ENCODE measurements around the gene KDM7A.
"Not testable (repeated sequence)": the region's sequence is repeated elsewhere in the genome, so short reads cannot be mapped to it uniquely, and the experiment has no call there.

KDM7A gene

DNA sequence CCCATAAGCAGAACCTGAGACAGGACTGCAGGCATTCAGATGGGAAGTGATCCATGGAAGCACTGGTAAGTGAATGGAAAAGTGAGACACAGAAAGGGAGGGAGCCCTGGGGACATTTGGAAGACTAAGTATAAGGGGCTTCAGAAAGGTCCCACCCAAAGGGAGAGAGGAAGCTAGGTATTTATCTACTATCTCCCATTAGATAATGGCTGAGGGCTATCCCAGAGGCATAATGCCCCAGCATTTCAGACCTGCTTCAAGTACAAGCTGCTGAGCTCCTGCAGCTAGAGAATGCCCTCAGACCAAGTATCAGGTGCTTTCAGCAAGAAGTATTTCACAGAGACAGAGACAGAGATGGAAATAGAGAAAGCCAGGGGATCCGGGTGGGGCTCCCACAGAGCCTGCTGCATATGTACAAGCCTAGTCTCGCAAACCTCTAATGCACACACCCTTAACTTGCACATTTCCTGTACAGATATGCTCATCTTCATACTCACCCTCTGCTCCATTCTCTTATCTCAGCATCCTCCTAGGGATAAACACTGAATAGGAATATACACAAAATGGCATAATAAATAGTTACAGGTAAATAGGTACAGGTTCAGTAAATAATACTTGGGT is 20.2 kb downstream of the KDM7A start:
- DNase-seq (ENCODE audit: low read depth in 2 of 2) = no peak

- DNase-seq (ENCODE audit: low read depth in 2 of 2) = no peak
These were observed 21.4 kb downstream of the KDM7A start for GRCh38 chr7:140155428-140155827.

- no peak for DNase-seq (ENCODE audit: low read depth in 2 of 2)
These were observed 23.1 kb downstream of the KDM7A start for GRCh38 chr7:140153666-140154161.

GRCh38 chr7:140146574-140146973 is 30.2 kb downstream of the KDM7A start:
- DNase-seq (ENCODE audit: low read depth in 2 of 2) = no peak

DNA sequence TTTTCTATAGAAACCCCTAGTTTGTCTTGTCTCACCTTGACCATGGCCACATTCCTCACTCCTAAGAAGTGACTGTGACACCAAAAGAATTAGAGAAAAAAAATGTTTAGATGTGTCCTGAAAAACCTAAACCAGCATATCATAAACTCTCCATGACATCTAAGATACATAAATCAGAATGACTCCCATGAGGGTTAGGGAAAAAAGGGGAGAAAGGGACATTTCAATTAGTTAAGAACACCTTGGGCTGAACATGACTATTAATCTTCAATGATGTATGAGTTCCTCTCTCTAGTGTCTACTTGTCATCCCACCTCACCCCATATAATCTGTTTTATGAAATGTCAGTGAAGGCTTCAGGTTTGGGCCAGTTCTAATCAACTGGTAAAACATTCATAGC is 31.1 kb downstream of the KDM7A start:
- DNase-seq (ENCODE audit: low read depth in 2 of 2) = no peak

GRCh38 chr7:140144821-140145220 is 32.0 kb downstream of the KDM7A start:
- no peak for DNase-seq (ENCODE audit: low read depth in 2 of 2)

GRCh38 chr7:140143997-140144396 is 32.8 kb downstream of the KDM7A start:
- DNase-seq (ENCODE audit: low read depth in 2 of 2) = no peak

DNA sequence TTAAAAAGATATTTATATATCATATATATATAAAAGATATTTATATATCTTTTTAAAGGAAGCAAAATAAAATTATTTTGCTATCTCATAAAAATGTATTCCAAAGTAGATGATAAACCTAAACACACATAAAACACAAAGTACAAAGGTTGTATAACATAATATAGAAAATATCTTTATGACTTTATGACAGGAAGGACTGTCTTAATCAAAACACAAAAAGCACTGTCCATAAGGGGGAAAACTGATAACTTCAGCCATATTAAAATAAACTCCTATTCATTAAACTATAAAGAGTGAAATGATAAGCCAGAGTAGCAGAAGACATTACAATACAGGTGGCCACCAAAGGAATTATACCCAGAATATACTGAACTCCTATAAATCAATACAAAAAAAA is 34.8 kb downstream of the KDM7A start:
- DNase-seq (ENCODE audit: low read depth in 2 of 2) = no peak

- no peak for DNase-seq (ENCODE audit: low read depth in 2 of 2)
These were observed 35.5 kb downstream of the KDM7A start for GRCh38 chr7:140141256-140141655.

- no peak for DNase-seq (ENCODE audit: low read depth in 2 of 2)
These were observed 39.7 kb downstream of the KDM7A start for GRCh38 chr7:140137078-140137477.

GRCh38 chr7:140136073-140136472 is 40.7 kb downstream of the KDM7A start:
- DNase-seq (ENCODE audit: low read depth in 2 of 2) = no peak

DNA sequence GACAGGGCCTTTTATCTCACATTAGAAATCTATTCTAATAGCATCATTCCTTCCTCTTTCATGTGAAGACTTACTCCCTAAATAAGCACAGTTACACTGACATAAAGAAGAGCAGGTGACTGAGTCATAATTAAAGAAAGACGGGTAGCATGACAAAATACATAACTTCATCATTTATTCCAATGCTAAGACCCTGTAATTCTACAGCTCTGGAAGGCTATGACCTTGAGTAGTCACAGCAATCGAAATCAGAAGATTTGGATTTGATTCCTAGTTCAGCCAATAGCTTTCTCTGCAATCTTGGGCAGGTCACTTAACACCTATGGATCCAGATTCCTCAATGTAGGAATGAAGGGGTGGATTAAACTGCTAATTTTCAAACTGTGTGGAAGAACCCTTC is 42.7 kb downstream of the KDM7A start:
- DNase-seq (ENCODE audit: low read depth in 2 of 2) = no peak

DNA sequence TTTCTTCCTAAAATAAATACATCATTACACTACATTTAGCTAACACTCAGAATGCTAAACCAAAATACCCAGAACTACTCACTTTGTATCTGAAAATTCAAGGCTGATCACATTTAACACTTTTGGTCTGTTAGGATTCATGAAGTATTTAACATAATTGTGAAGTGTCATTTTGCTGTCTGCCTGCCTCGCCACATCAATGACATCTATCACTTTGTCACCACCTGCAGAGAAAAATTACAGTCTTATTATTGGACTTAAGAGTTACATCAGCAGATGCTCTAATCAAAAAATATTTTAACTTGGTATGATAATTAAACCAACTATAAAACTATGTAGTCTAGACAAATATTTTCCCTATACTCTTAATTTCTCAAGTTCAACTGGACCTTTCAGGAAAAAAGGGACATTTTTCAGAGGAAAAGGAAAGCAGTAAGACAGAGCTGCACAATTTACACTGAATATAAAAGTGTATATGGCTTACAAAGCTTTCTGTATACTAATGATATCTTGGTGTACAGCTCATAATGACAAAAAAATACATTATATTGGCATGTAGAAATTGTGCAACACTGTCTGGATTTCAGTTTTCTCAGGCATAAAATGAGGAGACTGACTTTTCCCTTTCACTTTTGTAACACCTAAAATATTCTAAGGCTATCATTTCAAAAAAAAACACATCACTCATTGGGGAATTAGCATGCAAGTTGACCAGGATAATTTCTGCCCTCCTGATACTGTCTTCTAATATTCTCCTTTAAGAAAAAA is 49.2 kb downstream of the KDM7A start:
- DNase-seq (ENCODE audit: low read depth in 2 of 2) = no peak

DNA sequence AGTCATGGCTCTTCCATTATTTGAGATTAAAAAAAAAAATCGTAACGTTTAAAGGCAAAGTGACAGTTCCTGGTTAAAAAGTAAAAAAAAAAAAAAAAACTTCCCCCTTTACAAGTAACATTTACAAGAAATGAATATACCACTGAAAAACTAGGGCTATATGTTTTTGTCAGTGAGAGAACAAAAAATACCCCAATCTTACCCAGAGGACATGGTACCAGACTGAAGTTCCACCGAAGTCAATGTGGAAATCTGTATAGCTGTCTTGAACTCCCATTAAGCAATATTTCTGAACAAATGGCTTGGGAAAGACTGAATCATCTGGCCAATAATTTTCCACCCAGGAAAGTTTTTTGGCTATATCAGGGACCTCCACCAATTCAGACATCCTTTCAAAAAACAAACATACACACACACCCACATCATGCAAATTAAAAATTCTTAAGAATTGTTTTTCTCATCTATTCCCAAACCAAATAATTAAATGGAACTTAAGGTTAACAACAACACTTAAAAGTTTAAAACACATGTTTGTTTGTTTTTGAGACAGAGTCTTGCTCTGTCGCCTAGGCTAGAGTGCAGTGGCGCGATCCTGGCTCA is 50.2 kb downstream of the KDM7A start:
- no peak for DNase-seq (ENCODE audit: low read depth in 2 of 2)

DNA sequence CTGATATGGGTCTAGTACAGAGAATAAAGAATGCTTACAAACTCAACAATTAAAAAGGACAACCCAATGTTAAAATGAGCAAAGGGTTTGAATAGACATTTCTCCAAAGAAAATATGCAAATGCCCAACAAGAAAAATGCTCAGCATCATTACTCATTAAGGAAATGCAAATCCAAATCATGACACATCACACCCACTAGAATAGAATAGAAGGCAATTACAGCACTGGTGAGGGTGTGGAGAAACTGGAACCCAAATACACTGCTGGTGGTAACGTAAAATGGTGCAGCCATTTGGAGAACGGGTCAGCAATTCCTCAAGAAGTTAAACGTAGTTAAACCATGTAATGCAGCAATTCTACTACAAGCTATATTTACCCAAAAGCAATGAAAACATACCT is 53.8 kb downstream of the KDM7A start:
- DNase-seq (ENCODE audit: low read depth in 2 of 2) = no peak

DNA sequence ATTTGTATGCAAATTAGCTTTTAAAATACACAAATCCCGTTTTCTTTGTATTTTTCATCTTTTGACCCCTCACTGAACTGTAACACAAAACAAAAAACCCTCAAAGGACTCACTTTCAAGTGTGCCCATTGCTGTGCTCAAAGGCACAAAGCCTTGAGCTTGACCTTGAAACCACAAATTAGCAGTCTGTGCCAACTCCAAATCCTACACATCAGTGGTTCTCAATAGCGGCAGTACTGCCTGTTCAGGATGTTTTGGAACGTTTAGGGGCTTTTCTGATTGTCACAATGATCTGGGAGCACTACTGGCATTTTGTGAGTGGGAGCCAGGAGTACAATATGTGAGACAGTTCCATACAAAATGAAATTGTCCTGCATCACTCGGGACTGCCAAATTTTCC is 55.5 kb downstream of the KDM7A start:
- DNase-seq (ENCODE audit: low read depth in 2 of 2) = no peak

- not testable (repeated sequence) for DNase-seq (ENCODE audit: low read depth in 2 of 2)
These were observed 62.0 kb downstream of the KDM7A start for GRCh38 chr7:140114817-140115216.

GRCh38 chr7:140108777-140109176 is 68.0 kb downstream of the KDM7A start:
- DNase-seq (ENCODE audit: low read depth in 2 of 2) = not testable (repeated sequence)

GRCh38 chr7:140096459-140096858 is 80.3 kb downstream of the KDM7A start:
- no peak for DNase-seq (ENCODE audit: low read depth in 2 of 2)

DNA sequence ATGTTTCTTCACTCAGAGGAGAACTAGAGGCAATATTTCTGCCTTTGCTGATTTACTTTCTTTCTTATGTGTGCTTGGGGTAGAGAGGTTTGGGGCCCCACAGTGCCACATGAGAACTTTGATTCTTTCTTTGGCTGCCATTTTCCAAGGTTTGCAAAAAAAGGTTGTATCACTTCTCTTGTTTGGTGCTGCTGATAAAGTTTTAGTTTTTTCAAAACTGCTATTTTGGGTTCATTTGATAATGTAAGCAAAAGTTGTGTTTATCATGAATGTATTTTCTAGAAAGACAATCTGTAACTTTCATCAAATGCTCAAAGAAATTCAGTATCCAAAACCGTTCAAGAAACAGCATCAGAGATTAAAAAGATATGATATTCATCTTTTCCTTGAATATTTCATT is 83.4 kb downstream of the KDM7A start:
- DNase-seq (ENCODE audit: low read depth in 2 of 2) = no peak

DNA sequence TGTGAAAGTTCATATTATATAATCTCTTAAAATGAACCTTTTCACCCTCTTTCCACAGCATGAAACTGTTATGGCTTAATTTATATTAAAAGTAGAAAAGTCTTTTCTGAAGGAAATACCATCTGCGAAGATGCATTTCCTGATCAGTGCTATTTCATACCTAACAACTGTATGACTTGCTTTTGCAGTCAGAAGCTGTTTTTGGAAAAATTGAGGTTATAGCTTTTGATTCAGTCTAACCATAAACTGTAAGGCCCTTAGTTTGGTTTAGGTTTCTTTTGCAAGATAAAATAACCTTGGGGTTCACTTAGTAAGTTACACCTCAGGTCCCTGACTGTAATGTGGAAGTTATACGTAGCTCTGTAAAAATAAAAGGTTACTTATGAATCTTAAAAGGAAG is 91.3 kb downstream of the KDM7A start:
- DNase-seq (ENCODE audit: low read depth in 2 of 2) = no peak

DNA sequence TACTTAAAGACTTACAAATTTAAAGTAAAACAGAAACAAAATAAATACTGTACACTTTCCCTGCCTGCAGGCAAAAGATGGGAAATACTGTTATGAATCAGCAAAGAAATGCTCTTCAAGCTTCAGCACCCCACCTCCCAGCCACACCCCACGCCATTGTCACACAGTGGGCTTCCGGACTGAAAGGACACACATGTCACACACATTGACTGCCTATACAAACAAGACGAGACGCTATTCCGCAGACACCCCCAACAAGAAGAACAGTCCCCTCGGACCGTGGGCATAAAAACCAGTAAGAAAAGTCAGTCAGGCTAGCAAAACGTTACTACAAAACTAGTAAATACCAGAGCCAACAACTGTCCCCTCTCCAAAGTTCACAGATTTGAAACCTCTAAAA is 91.8 kb downstream of the KDM7A start:
- DNase-seq (ENCODE audit: low read depth in 2 of 2) = no peak

GRCh38 chr7:140084142-140084655 is 92.6 kb downstream of the KDM7A start:
- DNase-seq (ENCODE audit: low read depth in 2 of 2) = no peak

Data from stimulated activated CD8-positive, alpha-beta memory T cell treated with anti-CD3 and anti-CD28 coated beads, Interleukin-15, amount 100 ng/mL, for 4 hours (primary cell).